ENCODE data around the gene STAG2.

The STAG2 gene

DNA sequence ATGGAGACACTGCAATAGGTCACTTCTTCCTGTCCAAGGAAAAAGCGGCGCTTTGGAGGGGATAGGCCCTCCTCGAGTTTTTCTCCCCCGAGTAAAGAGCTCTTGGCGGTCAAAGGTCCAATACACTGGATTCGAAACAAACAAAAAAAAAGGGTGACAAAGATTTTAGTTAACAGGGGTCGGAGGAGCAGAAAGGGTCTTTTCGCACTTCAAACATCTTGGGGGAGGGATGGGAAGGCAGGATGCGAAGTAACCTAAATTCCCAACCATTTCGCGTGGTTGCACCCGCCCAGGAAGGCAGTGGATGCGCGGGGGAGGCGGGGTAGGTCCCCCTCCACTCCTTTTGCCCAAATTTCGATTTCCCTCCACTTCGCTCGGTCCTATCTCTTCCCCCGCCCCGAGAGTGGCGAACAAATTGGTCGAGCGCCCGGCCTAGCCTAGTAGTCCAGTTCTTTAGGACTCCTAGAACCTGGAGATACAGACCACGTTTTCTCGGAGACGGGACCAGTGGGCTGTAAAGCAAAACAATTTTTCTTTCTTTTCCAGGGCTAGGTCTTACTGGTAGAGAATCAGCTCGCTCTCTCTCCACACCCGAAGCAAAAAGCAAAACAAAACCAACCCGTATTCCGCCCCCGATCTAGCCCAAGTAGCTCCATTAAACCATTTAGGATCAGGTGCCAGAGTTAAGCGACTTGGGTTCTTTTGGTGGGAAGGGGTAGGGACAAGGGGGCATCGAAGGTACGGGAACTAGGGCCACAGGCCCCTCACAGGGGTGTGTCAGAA, 2.0 kb upstream of the STAG2 start:
- FAIRE-seq: no peak
- TF ChIP-seq POLR2AphosphoS5 (IDR thresholded peaks at IDR 0.05; ENCODE audit: low read depth, low read length) (no peak), TAF1 (IDR thresholded peaks at IDR 0.05; ENCODE audit: borderline replicate concordance, low read depth, low read length) (no peak), POLR2A (IDR thresholded peaks at IDR 0.05; ENCODE audit: low read depth, low read length) (no peak)
- peak; percentile 15 for DNase-seq (ENCODE audit: insufficient read length)

DNA sequence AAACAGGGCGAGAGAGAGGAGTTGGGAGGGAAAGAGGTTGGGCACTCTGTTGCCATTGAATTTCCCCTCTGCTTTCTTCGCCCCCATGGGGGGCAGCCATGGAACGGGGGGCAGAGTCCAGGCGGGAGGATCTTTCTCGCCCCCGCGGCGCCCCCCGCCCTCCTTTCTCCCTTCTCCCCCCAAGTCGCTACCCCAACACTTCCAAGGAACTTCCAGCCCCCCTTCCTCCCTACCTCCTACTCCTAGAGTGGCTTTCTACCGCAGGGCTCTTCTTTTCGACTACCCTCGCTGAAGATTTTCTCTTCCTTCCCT, 594 bp upstream of the STAG2 start:
- no peak for DNase-seq (ENCODE audit: insufficient read length)
- peak; percentile 76 for FAIRE-seq
- TF ChIP-seq POLR2A (IDR thresholded peaks at IDR 0.05; ENCODE audit: low read depth, low read length) (peak; percentile 10; the same call in 1 of the 2 replicates), POLR2AphosphoS5 (IDR thresholded peaks at IDR 0.05; ENCODE audit: low read depth, low read length) (no peak)

DNA sequence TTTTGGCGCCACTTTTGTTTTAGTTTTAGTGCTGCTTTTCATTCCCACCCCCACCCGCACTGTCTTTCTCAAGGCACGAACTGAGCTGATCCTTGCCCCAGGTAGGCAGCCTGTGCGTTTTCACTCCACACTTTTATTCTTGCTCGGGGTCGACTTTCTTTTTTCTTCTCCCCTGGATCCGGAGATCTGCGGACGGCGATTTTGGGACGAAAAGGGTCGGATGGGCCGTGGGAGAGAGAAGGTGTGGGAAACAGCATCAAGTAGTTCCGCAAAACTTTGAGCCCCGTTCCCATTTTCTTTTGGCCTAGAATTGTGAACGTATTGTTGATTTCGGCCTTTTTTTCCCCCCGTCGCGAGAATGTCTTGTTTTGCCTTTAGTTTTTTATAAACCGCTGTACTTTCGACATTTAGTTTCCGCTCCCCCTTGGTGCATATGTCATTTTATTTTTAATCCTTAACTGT, 531 bp downstream of the STAG2 start:
- peak; percentile 27; the same call in 1 of the 2 replicates for TF ChIP-seq POLR2A (IDR thresholded peaks at IDR 0.05; ENCODE audit: low read depth, low read length)
- no peak for TF ChIP-seq TAF1 (IDR thresholded peaks at IDR 0.05; ENCODE audit: borderline replicate concordance, low read depth, low read length)
- peak; percentile 74 for FAIRE-seq

DNA sequence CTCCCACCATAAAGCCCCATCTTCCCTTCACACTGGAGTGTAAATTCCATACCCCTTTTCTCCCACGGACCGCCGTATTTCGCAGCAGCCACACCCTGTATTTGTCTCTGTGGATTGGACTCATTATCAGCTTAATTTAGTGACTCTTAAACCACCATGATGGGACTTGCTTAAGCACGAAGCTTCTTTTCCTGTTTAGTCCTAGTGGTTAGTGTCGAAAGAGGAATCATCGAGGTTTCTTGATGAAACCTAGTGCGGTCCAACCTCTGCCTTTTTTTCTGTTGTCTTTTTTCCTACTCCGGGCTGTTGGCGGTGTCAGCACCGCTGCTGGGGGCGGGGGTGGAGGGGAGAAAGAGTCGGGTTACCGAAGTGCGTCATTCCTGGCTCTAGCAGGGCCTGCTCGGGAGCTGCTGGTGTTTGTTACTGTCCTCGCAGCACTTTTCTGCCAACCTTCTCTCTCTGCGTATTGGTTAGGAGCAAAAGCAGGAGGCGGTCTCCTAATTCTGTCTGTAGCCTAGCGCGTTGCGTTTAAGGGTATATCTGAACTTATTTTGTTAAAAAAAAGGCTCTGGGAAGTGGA, 1.4 kb downstream of the STAG2 start:
- peak; percentile 64; the same call in 1 of the 2 replicates for TF ChIP-seq POLR2A (IDR thresholded peaks at IDR 0.05; ENCODE audit: low read depth, low read length)
- peak; percentile 58; the same call in 1 of the 2 replicates for TF ChIP-seq TAF1 (IDR thresholded peaks at IDR 0.05; ENCODE audit: borderline replicate concordance, low read depth, low read length)
- TF ChIP-seq POLR2AphosphoS5 (IDR thresholded peaks at IDR 0.05; ENCODE audit: low read depth, low read length): peak; percentile 64; the same call in 1 of the 2 replicates
- FAIRE-seq: peak; percentile 94
- DNase-seq (ENCODE audit: insufficient read length): peak; percentile 25

More for the DNA sequence above, 531 bp downstream of the STAG2 start:
- no peak for DNase-seq (ENCODE audit: insufficient read length)

DNA sequence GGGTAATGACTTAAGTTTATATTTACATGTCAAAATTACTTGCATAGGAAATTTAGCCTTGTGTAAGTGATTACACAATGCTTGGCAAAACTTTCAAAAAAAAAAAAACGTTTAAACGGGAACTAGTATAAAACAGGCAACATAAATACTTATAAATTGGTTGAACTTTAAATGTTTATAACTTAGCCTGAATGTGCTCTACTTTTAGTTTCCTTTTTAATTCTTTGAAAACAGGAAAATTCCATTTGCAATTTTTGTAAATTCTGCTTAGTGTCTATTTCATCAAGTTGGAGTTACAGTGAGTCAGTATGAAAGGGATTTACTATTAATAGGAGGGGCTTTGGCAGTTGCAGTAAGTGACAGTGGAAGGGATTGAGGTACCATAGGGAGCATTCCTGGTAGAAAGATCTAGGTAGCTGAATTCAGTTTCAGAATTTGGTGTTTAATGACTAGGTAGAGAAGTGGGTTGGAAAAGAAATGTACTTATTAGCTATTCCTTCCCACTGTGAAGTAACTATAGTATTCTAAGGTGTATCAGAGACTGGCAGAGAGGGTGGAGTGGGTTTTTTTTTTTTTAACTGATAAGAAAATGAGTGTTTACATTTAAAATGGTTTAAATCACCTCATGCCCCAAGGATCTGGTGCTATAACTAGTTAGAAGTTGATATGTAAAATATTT, 2.8 kb downstream of the STAG2 start:
- DNase-seq (ENCODE audit: insufficient read length) (no peak), FAIRE-seq (peak; percentile 40)
- TF ChIP-seq POLR2AphosphoS5 (IDR thresholded peaks at IDR 0.05; ENCODE audit: low read depth, low read length) (no peak), TAF1 (IDR thresholded peaks at IDR 0.05; ENCODE audit: borderline replicate concordance, low read depth, low read length) (no peak), POLR2A (IDR thresholded peaks at IDR 0.05; ENCODE audit: low read depth, low read length) (no peak)

DNA sequence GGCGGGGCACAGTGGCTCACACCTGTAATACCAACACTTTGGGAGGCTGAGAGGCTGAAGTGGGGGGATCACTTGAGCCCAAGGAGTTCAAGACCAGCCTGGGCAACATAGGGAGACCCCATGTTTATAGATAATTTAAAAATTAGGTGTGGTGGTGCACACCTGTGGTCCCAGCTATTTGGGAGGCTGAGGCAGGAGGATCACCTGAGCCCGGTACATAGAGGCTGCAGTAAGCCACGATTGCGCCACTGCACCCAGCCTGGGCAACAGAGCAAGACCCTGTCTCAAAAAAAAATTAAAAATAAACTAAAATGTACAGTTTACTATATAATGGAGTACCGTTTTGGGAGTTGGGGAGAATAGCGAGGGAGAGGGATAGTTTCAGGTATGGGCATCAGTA, 4.2 kb downstream of the STAG2 start:
- DNase-seq (ENCODE audit: insufficient read length) (no peak), FAIRE-seq (no peak)
- TF ChIP-seq TAF1 (IDR thresholded peaks at IDR 0.05; ENCODE audit: borderline replicate concordance, low read depth, low read length) (no peak), POLR2AphosphoS5 (IDR thresholded peaks at IDR 0.05; ENCODE audit: low read depth, low read length) (no peak), POLR2A (IDR thresholded peaks at IDR 0.05; ENCODE audit: low read depth, low read length) (no peak)

DNA sequence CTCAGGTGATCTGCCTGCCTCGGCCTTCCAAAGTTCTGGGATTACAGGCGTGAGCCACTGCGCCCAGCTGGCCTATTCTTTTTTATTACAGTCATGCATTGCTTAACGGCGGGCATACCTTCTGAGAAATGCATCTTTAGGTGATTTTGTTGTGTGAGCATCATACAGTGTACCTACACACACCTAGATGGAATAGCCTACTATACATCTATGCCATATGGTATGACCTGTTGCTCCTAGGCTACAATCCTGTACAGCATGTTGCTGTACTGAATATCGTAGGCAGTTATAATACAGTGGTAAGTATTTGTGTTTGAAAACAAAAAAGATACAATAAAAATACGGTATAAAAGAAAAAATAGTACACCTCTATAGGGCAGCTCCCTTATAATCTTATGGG, 6.0 kb downstream of the STAG2 start:
- FAIRE-seq (no peak), DNase-seq (ENCODE audit: insufficient read length) (no peak)
- no peak for TF ChIP-seq TAF1 (IDR thresholded peaks at IDR 0.05; ENCODE audit: borderline replicate concordance, low read depth, low read length)
- no peak for TF ChIP-seq POLR2A (IDR thresholded peaks at IDR 0.05; ENCODE audit: low read depth, low read length)
- no peak for TF ChIP-seq POLR2AphosphoS5 (IDR thresholded peaks at IDR 0.05; ENCODE audit: low read depth, low read length)

DNA sequence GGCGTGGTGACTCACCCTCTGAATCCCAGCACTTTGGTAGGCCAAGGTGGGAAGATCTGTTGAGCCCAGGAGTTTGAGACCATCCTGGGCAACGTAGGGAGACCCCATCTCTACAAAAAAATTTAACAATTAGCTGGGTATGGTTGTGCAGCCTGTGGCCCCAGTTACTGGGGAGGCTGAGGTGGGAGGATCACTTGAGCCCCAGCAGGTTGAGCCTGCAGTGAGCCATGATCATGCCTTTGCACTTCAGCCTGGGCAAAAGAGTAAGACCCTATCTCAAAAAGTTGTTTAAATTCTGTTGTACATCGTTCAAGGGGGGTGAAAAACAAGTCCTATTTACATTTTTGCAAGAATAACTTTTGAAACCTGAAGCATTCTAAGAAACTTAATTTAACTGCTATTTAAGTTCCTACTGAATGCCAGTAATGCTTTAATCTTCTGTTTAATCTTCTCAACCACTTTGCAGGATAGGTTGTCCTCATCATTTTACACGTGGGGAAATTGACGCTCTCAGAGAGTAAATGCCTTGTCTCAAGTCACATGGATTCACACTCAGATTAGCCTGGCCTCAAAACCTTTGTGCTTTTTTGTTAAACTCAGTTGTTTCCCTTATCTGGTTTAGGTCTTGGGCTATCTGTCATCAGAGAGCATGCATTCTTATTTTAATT, 7.0 kb downstream of the STAG2 start:
- no peak for TF ChIP-seq POLR2AphosphoS5 (IDR thresholded peaks at IDR 0.05; ENCODE audit: low read depth, low read length)
- TF ChIP-seq TAF1 (IDR thresholded peaks at IDR 0.05; ENCODE audit: borderline replicate concordance, low read depth, low read length): no peak
- no peak for TF ChIP-seq POLR2A (IDR thresholded peaks at IDR 0.05; ENCODE audit: low read depth, low read length)
- DNase-seq (ENCODE audit: insufficient read length): no peak
- FAIRE-seq: no peak

DNA sequence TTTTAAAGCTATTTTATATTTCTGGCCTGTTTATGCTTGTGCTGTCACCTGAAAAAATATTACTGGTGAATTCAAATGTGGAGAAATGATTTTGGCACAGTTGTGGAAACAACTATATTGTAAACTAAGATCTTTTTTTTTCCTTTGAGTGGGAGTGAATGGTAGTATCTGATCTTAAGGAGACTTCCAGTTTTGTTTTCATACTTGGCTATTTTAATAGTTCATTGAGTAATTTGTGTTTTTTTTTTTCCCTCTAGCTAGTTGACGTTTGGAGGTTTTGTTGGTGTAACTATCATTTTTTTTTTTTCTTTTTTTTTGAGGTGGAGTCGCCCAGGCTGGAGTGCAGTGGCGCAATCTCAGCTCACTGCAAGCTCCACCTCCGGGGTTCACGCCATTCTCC, 10.5 kb downstream of the STAG2 start:
- DNase-seq (ENCODE audit: insufficient read length) (no peak), FAIRE-seq (no peak)
- TF ChIP-seq POLR2AphosphoS5 (IDR thresholded peaks at IDR 0.05; ENCODE audit: low read depth, low read length) (no peak), POLR2A (IDR thresholded peaks at IDR 0.05; ENCODE audit: low read depth, low read length) (no peak), TAF1 (IDR thresholded peaks at IDR 0.05; ENCODE audit: borderline replicate concordance, low read depth, low read length) (no peak)

DNA sequence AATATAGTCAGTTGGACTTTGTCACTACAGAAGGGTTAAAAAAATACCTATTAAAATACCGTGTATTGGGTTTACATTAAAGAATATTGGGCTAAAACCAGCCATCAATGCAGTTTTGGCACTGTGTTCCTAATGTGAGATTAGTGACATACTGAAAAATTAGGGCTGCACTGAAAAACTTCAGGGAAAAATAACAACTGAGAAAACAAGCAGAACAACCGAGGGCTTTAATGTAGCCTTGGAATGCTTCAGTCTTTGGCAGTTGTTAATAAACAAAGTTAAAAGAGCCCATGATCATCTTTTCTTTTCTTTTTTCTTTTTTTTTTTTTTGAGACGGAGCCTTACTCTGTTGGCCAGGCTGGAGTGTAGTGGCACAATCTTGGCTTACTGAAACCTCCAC, 12.4 kb downstream of the STAG2 start:
- no peak for FAIRE-seq
- no peak for TF ChIP-seq TAF1 (IDR thresholded peaks at IDR 0.05; ENCODE audit: borderline replicate concordance, low read depth, low read length)
- no peak for TF ChIP-seq POLR2AphosphoS5 (IDR thresholded peaks at IDR 0.05; ENCODE audit: low read depth, low read length)
- TF ChIP-seq POLR2A (IDR thresholded peaks at IDR 0.05; ENCODE audit: low read depth, low read length): no peak
- no peak for DNase-seq (ENCODE audit: insufficient read length)

DNA sequence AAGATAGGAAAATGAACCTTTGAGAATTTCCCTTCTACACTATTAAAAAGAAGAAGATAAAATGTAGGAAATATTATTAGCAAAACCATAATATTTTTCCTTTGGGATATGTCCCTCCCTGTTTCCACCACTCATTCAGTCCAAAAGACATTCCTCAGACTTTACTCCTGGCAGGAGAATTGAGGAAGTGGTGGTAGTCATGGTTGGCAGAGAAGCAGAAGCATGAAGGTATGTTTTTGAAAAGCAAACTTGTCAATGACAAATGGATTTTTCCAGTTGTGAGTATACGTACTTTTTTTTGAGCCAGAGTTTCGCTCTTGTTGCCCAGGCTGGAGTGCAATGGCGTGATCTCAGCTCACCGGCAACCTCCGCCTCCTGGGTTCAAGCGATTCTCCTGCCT, 13.7 kb downstream of the STAG2 start:
- no peak for FAIRE-seq
- no peak for DNase-seq (ENCODE audit: insufficient read length)
- TF ChIP-seq POLR2A (IDR thresholded peaks at IDR 0.05; ENCODE audit: low read depth, low read length): no peak
- no peak for TF ChIP-seq POLR2AphosphoS5 (IDR thresholded peaks at IDR 0.05; ENCODE audit: low read depth, low read length)
- TF ChIP-seq TAF1 (IDR thresholded peaks at IDR 0.05; ENCODE audit: borderline replicate concordance, low read depth, low read length): no peak
